ENCODE measurements around the gene GAS7. TPM values are rescaled to one million over a fixed set of nuclear protein-coding genes. Genes with fewer than 3 reads are reported as not detected.

GAS7 gene
- polyA plus RNA-seq, 1 experiment: 1.4 TPM

DNA sequence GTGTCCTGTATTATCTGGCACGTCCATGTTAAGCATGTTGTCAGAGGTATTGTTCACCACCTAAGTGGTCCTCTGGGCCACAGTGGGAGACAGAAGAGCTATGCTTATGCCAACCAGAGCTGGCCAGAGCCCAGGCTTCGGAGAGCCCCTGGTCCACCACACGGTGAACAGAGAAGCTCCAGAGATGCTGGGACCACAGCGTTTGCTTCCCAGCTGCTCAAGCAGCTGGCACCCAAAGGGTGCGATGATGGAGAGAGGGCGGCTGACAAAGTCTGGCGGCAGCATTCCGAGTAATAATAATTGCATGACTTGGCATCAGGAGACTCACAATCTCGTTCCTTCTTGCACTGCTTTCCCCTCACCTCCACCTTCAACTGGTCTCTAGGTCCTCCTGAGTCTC is 257.6 kb downstream of the GAS7 start:
- ChIA-PET POLR2A (no interaction called here), CTCF (interaction anchor here (2.4 kb wide), 1 partner anchor 16 kb away, joined by 8 read pairs; no protein-coding TSS in a partner anchor)

GRCh38 chr17:9938764-9939163 is 259.6 kb downstream of the GAS7 start:
- H3K36me3 ChIP-seq (ENCODE audit: control insufficient read depth, insufficient read depth, low read length): no peaks in the 10 kb centered on the region
- CTCF ChIA-PET: interaction anchor here (1.7 kb wide), 1 partner anchor 10 kb away, joined by 12 read pairs; no protein-coding TSS in a partner anchor

More for the DNA sequence above, 257.6 kb downstream of the GAS7 start:
- DNase-seq (ENCODE audit: low read depth): no peak
- Histone ChIP-seq H3K4me3 (ENCODE audit: low read depth, low read length) (no peak overlapping the region), H3K27me3 (ENCODE audit: control insufficient read depth, insufficient read depth, low read length) (no peaks in the 10 kb centered on the region; the same call in 1 of the 2 replicates), H3K36me3 (ENCODE audit: control insufficient read depth, insufficient read depth, low read length) (no peaks in the 10 kb centered on the region)
- TF ChIP-seq CTCF (IDR thresholded peaks at IDR 0.05; ENCODE audit: insufficient read depth, low read depth, low read length): no peak

DNA sequence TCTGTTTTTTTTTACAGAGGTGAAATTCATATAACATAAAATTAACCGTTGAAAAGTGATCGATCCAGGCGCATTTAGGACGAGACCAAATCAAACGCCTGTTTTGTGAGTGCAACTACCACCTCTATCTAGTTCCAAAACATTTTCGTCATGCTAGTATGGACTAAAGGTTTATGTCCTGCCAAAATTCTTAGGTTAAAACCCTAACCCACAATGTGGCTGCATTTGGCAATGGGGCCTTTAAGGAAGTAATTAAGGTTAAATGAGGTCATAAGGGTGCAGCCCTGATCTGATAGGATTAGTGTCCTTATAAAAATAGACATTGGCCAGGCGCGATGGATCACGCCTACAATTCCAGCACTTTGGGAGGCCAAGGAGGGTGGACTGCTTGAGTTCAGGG is 260.5 kb downstream of the GAS7 start:
- DNase-seq (ENCODE audit: low read depth): no peak
- no peak for TF ChIP-seq CTCF (IDR thresholded peaks at IDR 0.05; ENCODE audit: insufficient read depth, low read depth, low read length)
- ChIA-PET CTCF (interaction anchor here (3.5 kb wide), 1 partner anchor 13 kb away, joined by 17 read pairs; no protein-coding TSS in a partner anchor), POLR2A (no interaction called here)
- H3K27me3 ChIP-seq (ENCODE audit: control insufficient read depth, insufficient read depth, low read length): no peaks in the 10 kb centered on the region; the same call in 1 of the 2 replicates
- no peaks in the 10 kb centered on the region for H3K36me3 ChIP-seq (ENCODE audit: control insufficient read depth, insufficient read depth, low read length)
- no peak overlapping the region for H3K4me3 ChIP-seq (ENCODE audit: low read depth, low read length)

More at GRCh38 chr17:9938764-9939163, 259.6 kb downstream of the GAS7 start:
- Histone ChIP-seq H3K4me3 (ENCODE audit: low read depth, low read length) (no peak overlapping the region), H3K27me3 (ENCODE audit: control insufficient read depth, insufficient read depth, low read length) (no peaks in the 10 kb centered on the region; the same call in 1 of the 2 replicates)
- no peak for DNase-seq (ENCODE audit: low read depth)
- no peak for TF ChIP-seq CTCF (IDR thresholded peaks at IDR 0.05; ENCODE audit: insufficient read depth, low read depth, low read length)
- POLR2A ChIA-PET: no interaction called here

- no peak for DNase-seq (ENCODE audit: low read depth)
- ChIA-PET CTCF (interaction anchor here (3.5 kb wide), 1 partner anchor 12 kb away, joined by 17 read pairs; no protein-coding TSS in a partner anchor), POLR2A (no interaction called here)
- Histone ChIP-seq H3K36me3 (ENCODE audit: control insufficient read depth, insufficient read depth, low read length) (no peaks in the 10 kb centered on the region), H3K4me3 (ENCODE audit: low read depth, low read length) (no peak overlapping the region), H3K27me3 (ENCODE audit: control insufficient read depth, insufficient read depth, low read length) (no peaks in the 10 kb centered on the region; the same call in 1 of the 2 replicates)
- no peak for TF ChIP-seq CTCF (IDR thresholded peaks at IDR 0.05; ENCODE audit: insufficient read depth, low read depth, low read length)
Observed at GRCh38 chr17:9937241-9937761, 261.1 kb downstream of the GAS7 start.

- no peak overlapping the region for H3K4me3 ChIP-seq (ENCODE audit: low read depth, low read length)
- POLR2A ChIA-PET: no interaction called here
- no peaks in the 10 kb centered on the region; the same call in 1 of the 2 replicates for H3K27me3 ChIP-seq (ENCODE audit: control insufficient read depth, insufficient read depth, low read length)
- H3K36me3 ChIP-seq (ENCODE audit: control insufficient read depth, insufficient read depth, low read length): no peaks in the 10 kb centered on the region
- CTCF ChIA-PET: interaction anchor here (3.5 kb wide), 1 partner anchor 11 kb away, joined by 17 read pairs; no protein-coding TSS in a partner anchor
- TF ChIP-seq CTCF (IDR thresholded peaks at IDR 0.05; ENCODE audit: insufficient read depth, low read depth, low read length): no peak
- DNase-seq (ENCODE audit: low read depth): no peak
Observed at GRCh38 chr17:9936095-9936494, 262.3 kb downstream of the GAS7 start.
